H1 (cell line): ENCODE measurements around the gene RB1. TPM values are rescaled to one million over a fixed set of nuclear protein-coding genes. Genes with fewer than 3 reads are reported as not detected.

Experiments
- CTCF ChIA-PET: fragments of 300-600 bp; sonication (Branson Sonifier 250); formaldehyde crosslinking; loops from one replicate; lab custom pipeline; 2021; ENCODE audit not compliant: partially characterized antibody; lab: Charles Lee
- POLR2A ChIA-PET: fragments of 300-600 bp; sonication (Branson Sonifier 250); formaldehyde crosslinking; loops from one replicate; lab custom pipeline; 2021; ENCODE audit warnings: inconsistent platforms; ENCODE audit not compliant: partially characterized antibody; lab: Charles Lee
- DNase-seq, 2 experiments: peaks; one replicate each; pipeline versions ENCODE4 v3.0.0 to v3.0.0-alpha.2; 2010 to 2022; ENCODE audit warnings: low spot score in 2 of 2, low read depth in 1 of 2, mixed read lengths in 1 of 2
- FAIRE-seq: peaks from 2 replicates; lab custom pipeline; 2011; peaks lifted over from hg19 to GRCh38; lab: Jason Lieb, UNC
- H2AFZ ChIP-seq: 2 replicates; pipeline ENCODE4 v1.8.1; 2012; ENCODE audit warnings: low read length, inconsistent platforms
- H2AK5ac ChIP-seq: 2 replicates; pipeline ENCODE4 v1.6.1; 2013; ENCODE audit warnings: low read depth, low read length
- H2BK120ac ChIP-seq: replicated peaks from 2 replicates; pipeline ENCODE3; 2013; ENCODE audit warnings: low read depth, low read length, inconsistent platforms
- H2BK12ac ChIP-seq: 2 replicates; pipeline ENCODE4 v1.6.1; 2013; ENCODE audit warnings: low read depth, low read length
- H2BK15ac ChIP-seq: 2 replicates; pipeline ENCODE4 v1.6.1; 2013; ENCODE audit warnings: low read length
- H2BK20ac ChIP-seq: 2 replicates; pipeline ENCODE4 v1.6.1; 2013; ENCODE audit warnings: low read length
- H2BK5ac ChIP-seq: 2 replicates; pipeline ENCODE4 v1.6.1; 2013; ENCODE audit warnings: low read depth, low read length
- H3K14ac ChIP-seq: 2 replicates; pipeline ENCODE4 v1.6.1; 2013; ENCODE audit warnings: inconsistent platforms; ENCODE audit not compliant: insufficient read length
- H3K18ac ChIP-seq: 2 replicates; pipeline ENCODE4 v1.6.1; 2013; ENCODE audit warnings: low read length; ENCODE audit errors: extremely low read depth
- H3K23ac ChIP-seq: 2 replicates; pipeline ENCODE4 v1.6.1; 2013; ENCODE audit warnings: inconsistent platforms; ENCODE audit not compliant: insufficient read length
- H3K23me2 ChIP-seq: 2 replicates; pipeline ENCODE4 v1.6.1; 2013; ENCODE audit warnings: low read depth, low read length
- H3K27ac ChIP-seq: 2 replicates; pipeline ENCODE4 v1.6.1; 2011; ENCODE audit warnings: low read depth, low read length, inconsistent platforms
- H3K27me3 ChIP-seq, 4 experiments: replicated peaks in 1 of 4; 1 replicate in 1 of 4; 2 replicates in 3 of 4; pipeline versions ENCODE4 v1.6.1 to v1.8.1; 2011 to 2013; ENCODE audit warnings: low read length in 3 of 4, mild to moderate bottlenecking in 3 of 4, inconsistent platforms in 2 of 4, mixed read lengths in 2 of 4, moderate library complexity in 1 of 4; ENCODE audit not compliant: control insufficient read depth in 3 of 4, insufficient read depth in 3 of 4; ENCODE audit errors: extremely low read depth in 1 of 4
- H3K36me3 ChIP-seq, 4 experiments: 2 replicates each; pipeline versions ENCODE4 v1.6.1 to v1.8.1; 2011 to 2013; ENCODE audit warnings: mild to moderate bottlenecking in 4 of 4, low read length in 3 of 4, moderate library complexity in 2 of 4, control low read depth in 1 of 4, inconsistent platforms in 1 of 4; ENCODE audit not compliant: insufficient read depth in 4 of 4, control insufficient read depth in 2 of 4
- H3K4ac ChIP-seq: replicated peaks from 2 replicates; pipeline ENCODE3; 2013; ENCODE audit warnings: low read length, low read depth, mixed read lengths, inconsistent platforms; ENCODE audit not compliant: insufficient read length
- H3K4me1 ChIP-seq, 4 experiments: replicated peaks in 1 of 4; 1 replicate in 1 of 4; 2 replicates in 3 of 4; pipeline versions ENCODE4 v1.6.1 to v1.8.1; 2011 to 2013; ENCODE audit warnings: low read length in 3 of 4, inconsistent platforms in 2 of 4, mixed read lengths in 1 of 4; ENCODE audit not compliant: insufficient read depth in 4 of 4, control insufficient read depth in 3 of 4
- H3K4me2 ChIP-seq, 2 experiments: 2 replicates each; pipeline versions ENCODE4 v1.6.1 to v1.8.1; 2011 to 2013; ENCODE audit warnings: low read depth in 2 of 2, low read length in 2 of 2, control low read depth in 1 of 2, inconsistent platforms in 1 of 2, mild to moderate bottlenecking in 1 of 2; ENCODE audit not compliant: insufficient read depth in 1 of 2
- H3K4me3 ChIP-seq, 4 experiments: fragments of 200-600, 300-600 bp in 1 of 4; sonication (generic), shearing (Covaris generic), sonication (Bioruptor Twin) in 1 of 4; 2 replicates each; pipeline versions ENCODE4 v1.5.1 to v1.8.1; 2011 to 2016; ENCODE audit warnings: low read length in 4 of 4, low read depth in 3 of 4, control low read depth in 2 of 4, inconsistent platforms in 2 of 4, mild to moderate bottlenecking in 2 of 4, mixed read lengths in 1 of 4, moderate library complexity in 1 of 4; ENCODE audit not compliant: insufficient read depth in 2 of 4; ENCODE audit errors: extremely low read depth in 1 of 4
- H3K56ac ChIP-seq: replicated peaks from 2 replicates; pipeline ENCODE3; 2013; ENCODE audit warnings: low read depth, mild to moderate bottlenecking, mixed read lengths, low read length, inconsistent platforms; ENCODE audit not compliant: insufficient read length
- H3K79me1 ChIP-seq: 2 replicates; pipeline ENCODE4 v1.6.1; 2013; ENCODE audit warnings: low read depth, low read length, control low read depth
- H3K79me2 ChIP-seq, 2 experiments: 2 replicates each; pipeline versions ENCODE4 v1.6.1 to v1.8.1; 2012 to 2013; ENCODE audit warnings: low read length in 2 of 2, mild to moderate bottlenecking in 2 of 2, inconsistent platforms in 1 of 2; ENCODE audit not compliant: insufficient read depth in 2 of 2, control insufficient read depth in 1 of 2
- H3K9ac ChIP-seq, 4 experiments: replicated peaks in 1 of 4; 1 replicate in 1 of 4; 2 replicates in 3 of 4; pipeline versions ENCODE4 v1.6.1 to v1.8.1; 2011 to 2013; ENCODE audit warnings: low read depth in 3 of 4, low read length in 3 of 4, control low read depth in 2 of 4, mild to moderate bottlenecking in 2 of 4, moderate library complexity in 2 of 4, inconsistent platforms in 1 of 4; ENCODE audit errors: extremely low read depth in 1 of 4
- H3K9me3 ChIP-seq, 2 experiments: 2 replicates each; pipeline versions ENCODE4 v1.6.1 to v1.8.1; 2012 to 2013; ENCODE audit warnings: mild to moderate bottlenecking in 2 of 2, moderate library complexity in 2 of 2, control low read depth in 1 of 2, inconsistent platforms in 1 of 2, low read depth in 1 of 2, low read length in 1 of 2, mixed read lengths in 1 of 2; ENCODE audit not compliant: insufficient read depth in 2 of 2
- H4K20me1 ChIP-seq, 2 experiments: replicated peaks in 1 of 2; 2 replicates each; pipeline versions ENCODE3 to v1.8.1; 2011 to 2013; ENCODE audit warnings: inconsistent platforms in 2 of 2, low read length in 2 of 2, mild to moderate bottlenecking in 1 of 2; ENCODE audit not compliant: insufficient read depth in 2 of 2, control insufficient read depth in 1 of 2
- H4K5ac ChIP-seq: 2 replicates; pipeline ENCODE4 v1.6.1; 2013; ENCODE audit warnings: low read length, low read depth, mixed read lengths, inconsistent platforms; ENCODE audit not compliant: insufficient read length
- H4K8ac ChIP-seq: 2 replicates; pipeline ENCODE4 v1.8.0; 2013; ENCODE audit warnings: mild to moderate bottlenecking, moderate library complexity, low read length, inconsistent platforms; ENCODE audit not compliant: insufficient read depth; ENCODE audit errors: extremely low read depth
- H4K91ac ChIP-seq: replicated peaks from 2 replicates; pipeline ENCODE3; 2013; ENCODE audit warnings: low read length, mixed read lengths, inconsistent platforms; ENCODE audit not compliant: insufficient read length
- ASH2L ChIP-seq: fragments of 200-600, 300-600 bp; sonication (generic); IDR thresholded peaks from one replicate; pipeline ENCODE4 v1.7.1; 2017; ENCODE audit warnings: low read length
- BCL11A ChIP-seq, 2 experiments: IDR thresholded peaks; one replicate each; pipeline ENCODE4 v1.6.1; 2011; ENCODE audit warnings: low read depth in 2 of 2, low read length in 2 of 2, mild to moderate bottlenecking in 2 of 2
- BRCA1 ChIP-seq: IDR thresholded peaks from 2 replicates; pipeline ENCODE4 v1.6.1; 2012; ENCODE audit warnings: low read depth, low read length, improper control_type of control experiment
- CBX8 ChIP-seq: fragments of 300-800, 300-1000 bp; sonication (generic); IDR thresholded peaks from 2 replicates; pipeline ENCODE4 v1.7.1; 2016; ENCODE audit warnings: low read depth, low read length, borderline replicate concordance
- CEBPB ChIP-seq: IDR thresholded peaks from 2 replicates; pipeline ENCODE4 v1.6.1; 2012; ENCODE audit warnings: low read depth, low read length
- EP300 ChIP-seq, 2 experiments: IDR thresholded peaks; 1 replicate in 1 of 2; 2 replicates in 1 of 2; pipeline ENCODE4 v1.6.1; 2011 to 2012; ENCODE audit warnings: low read depth in 2 of 2, low read length in 2 of 2, mild to moderate bottlenecking in 2 of 2, borderline replicate concordance in 1 of 2, inconsistent platforms in 1 of 2, moderate library complexity in 1 of 2
- KDM5A ChIP-seq: fragments of 200-600 bp; IDR thresholded peaks from 2 replicates; pipeline ENCODE4 v1.7.1; 2012; ENCODE audit warnings: mild to moderate bottlenecking, low read length, inconsistent platforms, mixed read lengths
- MAFK ChIP-seq: IDR thresholded peaks from 2 replicates; pipeline ENCODE4 v1.6.1; 2012; ENCODE audit warnings: low read depth, mild to moderate bottlenecking, improper control_type of control experiment, low read length
- NANOG ChIP-seq: IDR thresholded peaks from 2 replicates; pipeline ENCODE4 v1.6.1; 2011; ENCODE audit warnings: low read length, low read depth, mild to moderate bottlenecking, inconsistent platforms; ENCODE audit not compliant: insufficient read depth, poor library complexity, severe bottlenecking
- POLR2AphosphoS5 ChIP-seq: IDR thresholded peaks from 2 replicates; pipeline ENCODE4 v1.6.1; 2011; ENCODE audit warnings: low read depth, low read length
- RFX5 ChIP-seq: IDR thresholded peaks from 2 replicates; pipeline ENCODE4 v1.6.1; 2011; ENCODE audit warnings: low read depth, low read length, improper control_type of control experiment, borderline replicate concordance
- SIN3A ChIP-seq, 2 experiments: IDR thresholded peaks in 1 of 2; conservative IDR thresholded peaks in 1 of 2; 2 replicates each; pipeline ENCODE4 v1.6.1; 2011 to 2012; ENCODE audit warnings: low read length in 2 of 2, improper control_type of control experiment in 1 of 2, low read depth in 1 of 2, mild to moderate bottlenecking in 1 of 2
- WGBS, 2 experiments: shearing (Covaris generic) in 1 of 2; methylation state at CpG; one replicate each; pipeline versions ENCODE4 v1.1.6 to v1.1.7; 2013 to 2015; ENCODE audit warnings: low lambda C conversion rate in 2 of 2, mixed read lengths in 2 of 2, inconsistent platforms in 1 of 2, low coverage in 1 of 2, missing lambda C conversion rate in 1 of 2; ENCODE audit not compliant: insufficient replicate concordance in 2 of 2, insufficient coverage in 1 of 2, insufficient read length in 1 of 2; ENCODE audit errors: extremely low coverage in 1 of 2, missing lambda C conversion rate in 1 of 2; 5-methylcytosine and 5-hydroxymethylcytosine counted together
- polyA plus RNA-seq, 7 experiments: library from polyadenylated mRNA; depleted of rRNA in 3 of 7; stranded (reverse) in 5 of 7; unstranded in 2 of 7; fragments of >200 nt in 5 of 7; fragments of 200-250 nt in 2 of 7; gene quantifications; 1 replicate in 5 of 7; 2 replicates in 1 of 7; 4 replicates in 1 of 7; pipeline versions ENCODE4 v1.2.1 to v1.2.3, GENCODE V29; 2011 to 2013; ENCODE audit warnings: missing spikeins in 2 of 7, mixed read lengths in 2 of 7
- total RNA-seq: library from RNA; stranded (reverse); fragmentation: NEBNext Ultra II Directional; extraction: Animal tissue kit (Norgen Biotek cat#: 25700); gene quantifications from 2 replicates; pipeline ENCODE4 v1.2.1, GENCODE V29; 2021
- TF ChIP-seq, protein P1 (sequence below): IDR thresholded peaks from 2 replicates; pipeline ENCODE4 v1.6.1; 2012; ENCODE audit warnings: inconsistent platforms

RB1 gene
- total and polyA plus RNA-seq, 2 of the 8 experiments (the other 6 are each of a cell fraction or from before 2014, with no cell fraction given), result 4.1 to 17.5 TPM

DNA sequence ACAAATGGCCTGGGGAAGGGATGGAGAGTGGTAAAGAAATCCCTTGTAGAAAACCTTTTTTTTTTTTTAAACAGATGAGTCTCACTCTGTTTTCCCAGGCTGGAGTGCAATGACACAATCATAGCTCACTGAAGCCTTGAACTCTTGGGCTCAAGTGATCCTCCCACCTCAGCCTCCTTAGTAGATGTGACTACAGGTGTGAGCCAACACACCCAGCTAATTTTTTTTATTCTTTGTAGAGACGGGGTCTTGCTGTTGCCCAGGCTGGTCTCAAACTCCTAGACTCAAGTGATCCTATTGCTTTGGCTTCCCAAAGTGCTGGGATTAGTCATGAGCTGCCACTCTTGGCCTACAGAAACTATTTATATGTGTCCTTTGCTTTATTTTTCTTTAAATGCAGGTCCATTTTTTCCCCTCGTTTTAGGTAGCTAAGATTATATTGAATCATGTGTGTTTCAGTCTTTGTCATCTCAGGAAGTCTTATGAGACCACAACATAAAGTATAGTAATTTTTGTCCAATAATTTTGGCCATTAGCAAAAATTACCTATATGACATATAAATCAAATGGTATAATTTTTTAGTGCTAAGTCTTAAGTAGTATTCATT is 98.9 kb downstream of the RB1 start:
- H3K79me2 ChIP-seq, result no peaks in the 10 kb centered on the region
- no peak overlapping the region for H4K91ac ChIP-seq
- H3K4ac ChIP-seq, result no peak overlapping the region
- H3K23me2 ChIP-seq, result no peaks in the 10 kb centered on the region
- no peak overlapping the region for H2AFZ ChIP-seq
- no peaks in the 10 kb centered on the region for H3K4me1 ChIP-seq
- H3K36me3 ChIP-seq, result no peaks in the 10 kb centered on the region
- H2AK5ac ChIP-seq, result no peak overlapping the region
- H3K18ac ChIP-seq, result no peak overlapping the region
- no peak overlapping the region for H3K56ac ChIP-seq
- FAIRE-seq, result no peak
- H3K4me2 ChIP-seq, result no peak overlapping the region
- no peak overlapping the region for H3K23ac ChIP-seq
- H2BK120ac ChIP-seq, result no peak overlapping the region
- no peak overlapping the region for H2BK5ac ChIP-seq
- DNase-seq, result no peak
- H2BK12ac ChIP-seq, result no peak overlapping the region
- H3K27me3 ChIP-seq, result no peaks in the 10 kb centered on the region
- H3K9ac ChIP-seq, result no peak overlapping the region
- H3K9me3 ChIP-seq, result no peaks in the 10 kb centered on the region
- no peak overlapping the region for H4K8ac ChIP-seq
- H3K27ac ChIP-seq, result no peak overlapping the region
- H2BK20ac ChIP-seq, result no peak overlapping the region
- H2BK15ac ChIP-seq, result no peak overlapping the region
- ChIA-PET CTCF (interaction anchor here (0.6 to 1.1 kb wide), 2 partner anchors 199 to 233 kb away, joined by 3 to 4 read pairs; no protein-coding TSS in a partner anchor), POLR2A (no interaction called here)
- no peaks in the 10 kb centered on the region for H3K79me1 ChIP-seq
- H4K5ac ChIP-seq, result no peak overlapping the region
- no peaks in the 10 kb centered on the region for H4K20me1 ChIP-seq
- H3K14ac ChIP-seq, result no peak overlapping the region
- 90% methylated on average over 2 of the region's 2 CpGs; no CpG with 5 or more reads in 1 of the 2 experiments for WGBS, 2 experiments
- no peak overlapping the region for H3K4me3 ChIP-seq
- no peak for TF ChIP-seq NANOG
- no peak for TF ChIP-seq ASH2L
- no peak for TF ChIP-seq BRCA1
- TF ChIP-seq KDM5A, result no peak
- no peak for TF ChIP-seq MAFK
- TF ChIP-seq BCL11A (IDR thresholded peaks at IDR 0.05; ENCODE audit: low read depth in 2 of 2, low read length in 2 of 2), result no peak
- no peak for TF ChIP-seq RFX5
- TF ChIP-seq SIN3A (conservative IDR thresholded peaks at IDR 0.05 in 1 of 2, IDR thresholded peaks at IDR 0.05 in 1 of 2; ENCODE audit: low read depth in 1 of 2, low read length in 2 of 2), result no peak
- TF ChIP-seq, protein P1, sequence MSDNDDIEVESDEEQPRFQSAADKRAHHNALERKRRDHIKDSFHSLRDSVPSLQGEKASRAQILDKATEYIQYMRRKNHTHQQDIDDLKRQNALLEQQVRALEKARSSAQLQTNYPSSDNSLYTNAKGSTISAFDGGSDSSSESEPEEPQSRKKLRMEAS, result no peak
- no peak for TF ChIP-seq CEBPB
- no peak for TF ChIP-seq EP300 (IDR thresholded peaks at IDR 0.05; ENCODE audit: borderline replicate concordance in 1 of 2, low read depth in 2 of 2, low read length in 2 of 2)
- TF ChIP-seq CBX8, result no peak
- no peak for TF ChIP-seq POLR2AphosphoS5
